ENCODE measurements around the gene FGF19.

FGF19 gene

DNA sequence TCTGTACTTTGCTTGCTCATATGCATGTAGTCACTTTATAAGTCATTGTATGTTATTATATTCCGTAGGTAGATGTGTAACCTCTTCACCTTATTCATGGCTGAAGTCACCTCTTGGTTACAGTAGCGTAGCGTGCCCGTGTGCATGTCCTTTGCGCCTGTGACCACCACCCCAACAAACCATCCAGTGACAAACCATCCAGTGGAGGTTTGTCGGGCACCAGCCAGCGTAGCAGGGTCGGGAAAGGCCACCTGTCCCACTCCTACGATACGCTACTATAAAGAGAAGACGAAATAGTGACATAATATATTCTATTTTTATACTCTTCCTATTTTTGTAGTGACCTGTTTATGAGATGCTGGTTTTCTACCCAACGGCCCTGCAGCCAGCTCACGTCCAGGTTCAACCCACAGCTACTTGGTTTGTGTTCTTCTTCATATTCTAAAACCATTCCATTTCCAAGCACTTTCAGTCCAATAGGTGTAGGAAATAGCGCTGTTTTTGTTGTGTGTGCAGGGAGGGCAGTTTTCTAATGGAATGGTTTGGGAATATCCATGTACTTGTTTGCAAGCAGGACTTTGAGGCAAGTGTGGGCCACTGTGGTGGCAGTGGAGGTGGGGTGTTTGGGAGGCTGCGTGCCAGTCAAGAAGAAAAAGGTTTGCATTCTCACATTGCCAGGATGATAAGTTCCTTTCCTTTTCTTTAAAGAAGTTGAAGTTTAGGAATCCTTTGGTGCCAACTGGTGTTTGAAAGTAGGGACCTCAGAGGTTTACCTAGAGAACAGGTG, 51.8 kb downstream of the FGF19 start:
- Histone ChIP-seq H3F3A (ENCODE audit: control insufficient read depth, insufficient read depth) (no peaks in the 10 kb centered on the region), H3K4me2 (ENCODE audit: low read length) (no peak overlapping the region), H3K4me1 (ENCODE audit: control insufficient read depth, low read length) (no peaks in the 10 kb centered on the region), H3K27me3 (ENCODE audit: control insufficient read depth, low read length) (no peaks in the 10 kb centered on the region), H3K9me3 (ENCODE audit: control insufficient read depth, insufficient read depth, low read length) (no peaks in the 10 kb centered on the region), H3K27ac (ENCODE audit: low read depth, low read length) (no peak overlapping the region), H3K9me2 (replicated peaks; ENCODE audit: control insufficient read depth, low read length) (no peaks in the 10 kb centered on the region), H4K20me1 (ENCODE audit: control insufficient read depth, insufficient read depth, low read depth, low read length) (no peaks in the 10 kb centered on the region), H3K4me3 (ENCODE audit: low read length) (no peak overlapping the region), H3K36me3 (ENCODE audit: control insufficient read depth, low read length) (no peaks in the 10 kb centered on the region), H3K79me2 (ENCODE audit: control insufficient read depth, low read length) (no peaks in the 10 kb centered on the region)
- TF ChIP-seq EZH2phosphoT487 (IDR thresholded peaks at IDR 0.05; ENCODE audit: borderline replicate concordance, low read length): no peak
- no peak for TF ChIP-seq CTCF (IDR thresholded peaks at IDR 0.05; ENCODE audit: low read depth, low read length, poor library complexity, severe bottlenecking)

- Histone ChIP-seq H3K4me1 (ENCODE audit: control insufficient read depth, low read length) (no peaks in the 10 kb centered on the region), H3F3A (ENCODE audit: control insufficient read depth, insufficient read depth) (no peaks in the 10 kb centered on the region), H3K36me3 (ENCODE audit: control insufficient read depth, low read length) (no peaks in the 10 kb centered on the region), H3K9me3 (ENCODE audit: control insufficient read depth, insufficient read depth, low read length) (no peaks in the 10 kb centered on the region), H3K9me2 (replicated peaks; ENCODE audit: control insufficient read depth, low read length) (no peaks in the 10 kb centered on the region), H3K4me2 (ENCODE audit: low read length) (no peak overlapping the region), H3K27me3 (ENCODE audit: control insufficient read depth, low read length) (no peaks in the 10 kb centered on the region), H3K4me3 (ENCODE audit: low read length) (no peak overlapping the region), H3K27ac (ENCODE audit: low read depth, low read length) (no peak overlapping the region), H4K20me1 (ENCODE audit: control insufficient read depth, insufficient read depth, low read depth, low read length) (no peaks in the 10 kb centered on the region), H3K79me2 (ENCODE audit: control insufficient read depth, low read length) (no peaks in the 10 kb centered on the region)
- TF ChIP-seq EZH2phosphoT487 (IDR thresholded peaks at IDR 0.05; ENCODE audit: borderline replicate concordance, low read length) (no peak), CTCF (IDR thresholded peaks at IDR 0.05; ENCODE audit: low read depth, low read length, poor library complexity, severe bottlenecking) (no peak)
Measured at GRCh38 chr11:69650832-69651344, 52.9 kb downstream of the FGF19 start.

DNA sequence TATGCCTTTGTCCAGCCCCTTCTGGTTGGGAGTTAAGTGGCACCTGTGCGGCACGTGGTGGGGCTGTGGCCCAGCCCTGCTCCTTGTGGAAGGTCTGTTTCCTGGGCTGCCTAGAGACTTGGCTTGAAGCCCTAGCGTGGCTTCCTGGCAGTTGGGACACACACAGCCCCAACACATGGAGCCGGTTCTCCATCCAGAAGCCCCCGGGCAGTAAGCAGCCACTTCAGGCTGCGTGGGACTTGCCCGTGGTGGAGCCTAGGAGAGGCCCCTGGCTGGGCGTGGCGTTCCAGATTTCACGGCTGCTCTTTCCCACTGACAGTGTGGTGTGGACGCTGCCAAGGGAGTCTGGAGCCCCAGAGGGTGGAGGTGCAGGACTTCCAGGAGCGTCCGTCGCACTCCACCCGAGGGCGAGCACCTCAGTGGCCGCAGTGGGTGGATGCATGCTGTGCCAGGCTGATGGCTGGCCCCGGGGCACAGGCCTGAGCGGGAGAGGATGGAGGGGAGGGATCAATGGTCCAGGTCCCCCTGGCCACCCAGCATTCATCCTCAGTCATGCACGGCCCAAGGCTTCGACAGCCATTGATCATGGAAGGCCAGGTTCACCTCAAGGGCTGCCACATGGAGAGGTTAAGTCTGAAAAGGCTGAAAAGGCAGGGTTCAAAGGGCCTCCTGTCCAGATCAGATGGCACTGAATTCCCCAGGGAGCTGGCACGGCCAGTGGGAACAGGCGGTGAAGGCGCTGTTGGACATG, 53.6 kb downstream of the FGF19 start:
- Histone ChIP-seq H3K4me1 (ENCODE audit: control insufficient read depth, low read length) (no peaks in the 10 kb centered on the region), H3K36me3 (ENCODE audit: control insufficient read depth, low read length) (no peaks in the 10 kb centered on the region), H3K4me3 (ENCODE audit: low read length) (no peak overlapping the region), H3K9me2 (replicated peaks; ENCODE audit: control insufficient read depth, low read length) (no peaks in the 10 kb centered on the region), H3K79me2 (ENCODE audit: control insufficient read depth, low read length) (no peaks in the 10 kb centered on the region), H3K27me3 (ENCODE audit: control insufficient read depth, low read length) (no peaks in the 10 kb centered on the region), H3F3A (ENCODE audit: control insufficient read depth, insufficient read depth) (no peaks in the 10 kb centered on the region), H3K4me2 (ENCODE audit: low read length) (no peak overlapping the region), H3K9me3 (ENCODE audit: control insufficient read depth, insufficient read depth, low read length) (no peaks in the 10 kb centered on the region), H3K27ac (ENCODE audit: low read depth, low read length) (no peak overlapping the region), H4K20me1 (ENCODE audit: control insufficient read depth, insufficient read depth, low read depth, low read length) (no peaks in the 10 kb centered on the region)
- TF ChIP-seq CTCF (IDR thresholded peaks at IDR 0.05; ENCODE audit: low read depth, low read length, poor library complexity, severe bottlenecking): no peak
- no peak for TF ChIP-seq EZH2phosphoT487 (IDR thresholded peaks at IDR 0.05; ENCODE audit: borderline replicate concordance, low read length)

Data from DOHH2 (cell line).